Epithelial cell of proximal tubule (primary cell): ENCODE results near the gene CSTB. TPM values are rescaled to one million over a fixed set of nuclear protein-coding genes. Genes with fewer than 3 reads are reported as not detected.

ENCODE experiments used
- DNase-seq: peaks from one replicate; pipeline ENCODE4 v3.0.0-alpha.2; 2011; ENCODE audit warnings: low read depth
- H3K4me3 ChIP-seq: 2 replicates; pipeline ENCODE4 v1.5.1; 2011; ENCODE audit warnings: low read depth, mild to moderate bottlenecking, low read length
- total RNA-seq: library from RNA; depleted of rRNA; stranded (reverse); fragments of >200 nt; gene quantifications from 2 replicates; pipeline ENCODE4 v1.2.3, GENCODE V29; 2015
- TF ChIP-seq, protein P1 (sequence below): conservative IDR thresholded peaks from 2 replicates; pipeline ENCODE4 v1.5.1; 2012; ENCODE audit warnings: low read depth, mild to moderate bottlenecking, low read length

Gene CSTB
- total RNA-seq, 1 donor from 2014 or later = 20.1 TPM

- TF ChIP-seq, protein P1, sequence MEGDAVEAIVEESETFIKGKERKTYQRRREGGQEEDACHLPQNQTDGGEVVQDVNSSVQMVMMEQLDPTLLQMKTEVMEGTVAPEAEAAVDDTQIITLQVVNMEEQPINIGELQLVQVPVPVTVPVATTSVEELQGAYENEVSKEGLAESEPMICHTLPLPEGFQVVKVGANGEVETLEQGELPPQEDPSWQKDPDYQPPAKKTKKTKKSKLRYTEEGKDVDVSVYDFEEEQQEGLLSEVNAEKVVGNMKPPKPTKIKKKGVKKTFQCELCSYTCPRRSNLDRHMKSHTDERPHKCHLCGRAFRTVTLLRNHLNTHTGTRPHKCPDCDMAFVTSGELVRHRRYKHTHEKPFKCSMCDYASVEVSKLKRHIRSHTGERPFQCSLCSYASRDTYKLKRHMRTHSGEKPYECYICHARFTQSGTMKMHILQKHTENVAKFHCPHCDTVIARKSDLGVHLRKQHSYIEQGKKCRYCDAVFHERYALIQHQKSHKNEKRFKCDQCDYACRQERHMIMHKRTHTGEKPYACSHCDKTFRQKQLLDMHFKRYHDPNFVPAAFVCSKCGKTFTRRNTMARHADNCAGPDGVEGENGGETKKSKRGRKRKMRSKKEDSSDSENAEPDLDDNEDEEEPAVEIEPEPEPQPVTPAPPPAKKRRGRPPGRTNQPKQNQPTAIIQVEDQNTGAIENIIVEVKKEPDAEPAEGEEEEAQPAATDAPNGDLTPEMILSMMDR = no peak
- no peak overlapping the region for H3K4me3 ChIP-seq
- no peak for DNase-seq
These were observed 26.7 kb upstream of the CSTB start for GRCh38 chr21:43802713-43803313.

GRCh38 chr21:43801006-43801783 is 25.1 kb upstream of the CSTB start:
- TF ChIP-seq, protein P1 = no peak
- no peak for DNase-seq
- H3K4me3 ChIP-seq = no peak overlapping the region

DNA sequence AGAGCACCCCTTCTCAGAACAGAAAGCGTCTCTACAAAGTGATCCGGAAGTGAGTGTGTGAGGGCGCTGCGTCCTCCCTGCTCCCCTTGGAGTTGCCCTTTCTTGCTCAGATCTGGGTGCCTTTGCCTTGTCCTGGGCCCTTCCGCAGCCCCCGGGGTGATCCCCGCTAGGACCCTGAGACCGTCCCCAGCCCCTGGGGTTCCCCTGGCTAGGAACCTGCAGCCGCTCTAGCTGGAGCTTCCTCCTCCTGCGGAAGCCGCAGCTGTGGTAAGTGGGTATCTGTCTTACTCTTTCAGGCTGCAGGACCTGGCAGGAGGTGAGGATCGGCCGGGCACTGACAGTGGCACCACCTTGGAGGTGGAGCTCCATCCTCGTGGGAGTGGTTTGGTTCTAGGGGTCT is 24.5 kb upstream of the CSTB start:
- TF ChIP-seq, protein P1 = no peak
- DNase-seq = no peak
- H3K4me3 ChIP-seq = no peak overlapping the region

GRCh38 chr21:43800124-43800523 is 24.0 kb upstream of the CSTB start:
- no peak for DNase-seq
- TF ChIP-seq, protein P1 = no peak
- no peak overlapping the region for H3K4me3 ChIP-seq

GRCh38 chr21:43799301-43799840 is 23.3 kb upstream of the CSTB start:
- H3K4me3 ChIP-seq = no peak overlapping the region
- no peak for DNase-seq
- TF ChIP-seq, protein P1 = no peak

DNA sequence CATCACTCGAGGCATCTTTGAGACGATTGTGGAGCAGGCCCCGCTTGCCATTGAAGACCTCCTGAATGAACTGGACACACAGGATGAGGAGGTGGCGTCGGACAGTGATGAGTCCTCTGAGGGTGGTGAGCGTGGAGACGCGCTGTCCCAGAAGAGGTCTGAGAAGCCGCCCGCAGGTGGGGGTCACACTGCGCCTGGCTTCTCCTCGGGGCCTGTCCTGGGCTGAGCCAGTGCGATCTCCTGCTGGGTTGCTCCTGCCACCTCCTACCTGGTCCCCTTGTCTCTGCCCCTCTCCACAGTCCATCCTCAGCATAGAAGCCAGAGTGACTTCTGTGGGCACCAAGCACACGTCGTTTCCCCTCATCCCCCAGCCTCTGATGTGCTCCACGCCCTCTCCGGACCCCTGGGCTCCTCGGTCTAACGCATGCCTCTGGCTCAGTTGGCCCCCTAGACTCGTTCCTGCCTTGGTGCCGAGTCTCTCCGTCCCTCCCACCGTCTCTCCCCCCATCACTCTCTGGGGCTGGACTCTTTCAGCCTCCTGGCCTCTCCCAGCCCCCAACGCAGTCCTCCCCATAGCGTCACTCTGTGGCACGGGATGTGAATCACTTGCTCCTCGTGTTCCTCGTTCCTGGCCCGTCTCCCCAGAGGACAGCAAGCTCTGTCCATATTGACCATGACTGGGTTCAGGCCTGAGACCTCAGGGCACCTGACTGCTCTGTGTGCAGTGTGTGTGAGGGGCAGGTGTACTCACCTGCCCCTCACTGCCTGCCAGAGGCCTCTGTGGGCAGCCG is 22.0 kb upstream of the CSTB start:
- no peak overlapping the region for H3K4me3 ChIP-seq
- TF ChIP-seq, protein P1 = no peak
- DNase-seq = no peak
